Gastroesophageal sphincter (tissue), 3 donors: Measurements from ENCODE around the gene PRKG1.

Source experiments
- EP300 ChIP-seq: sonication (generic); formaldehyde crosslinking; IDR thresholded peaks from one replicate; pipeline ENCODE4 v1.6.1; 2017; ENCODE audit warnings: antibody characterized with exemption, mild to moderate bottlenecking
- POLR2A ChIP-seq, 2 donors: fragments of 450-650 bp; IDR thresholded peaks; one replicate each; pipeline ENCODE4 v1.6.1; 2017; ENCODE audit warnings: antibody characterized with exemption in 2 of 2, mild to moderate bottlenecking in 2 of 2, moderate library complexity in 1 of 2
- POLR2AphosphoS5 ChIP-seq: sonication (generic); formaldehyde crosslinking; IDR thresholded peaks from one replicate; pipeline ENCODE4 v1.6.1; 2017; ENCODE audit warnings: antibody characterized with exemption
- TF ChIP-seq, protein P1 (sequence below), 4 experiments: fragments of 200-600 bp in 2 of 4; fragments of 450-650 bp in 2 of 4; sonication (generic) in 1 of 4; IDR thresholded peaks; one replicate each; pipeline ENCODE4 v1.5.1; 2017 to 2019; ENCODE audit warnings: antibody characterized with exemption in 4 of 4, mild to moderate bottlenecking in 2 of 4, moderate library complexity in 2 of 4

DNA sequence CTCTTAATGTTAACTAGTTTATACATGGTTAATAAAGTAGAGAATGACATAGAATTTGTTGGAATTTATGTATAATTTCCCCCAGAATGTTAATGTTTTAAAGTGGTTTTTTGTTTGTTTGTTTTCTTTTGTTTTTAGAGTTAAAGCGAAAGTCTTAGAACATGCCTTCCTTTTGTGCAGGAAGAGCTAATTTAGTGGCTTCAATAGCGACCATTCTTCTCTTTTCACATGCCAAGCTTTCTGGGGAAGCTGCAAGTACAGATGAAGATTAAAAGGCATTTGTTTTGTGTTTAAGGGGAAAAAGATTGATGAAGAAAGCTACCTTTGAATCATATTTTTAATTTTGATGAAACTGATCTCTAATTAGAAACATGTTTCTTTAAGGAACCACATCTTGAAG, 881.4 kb downstream of the PRKG1 start:
- TF ChIP-seq, protein P1, sequence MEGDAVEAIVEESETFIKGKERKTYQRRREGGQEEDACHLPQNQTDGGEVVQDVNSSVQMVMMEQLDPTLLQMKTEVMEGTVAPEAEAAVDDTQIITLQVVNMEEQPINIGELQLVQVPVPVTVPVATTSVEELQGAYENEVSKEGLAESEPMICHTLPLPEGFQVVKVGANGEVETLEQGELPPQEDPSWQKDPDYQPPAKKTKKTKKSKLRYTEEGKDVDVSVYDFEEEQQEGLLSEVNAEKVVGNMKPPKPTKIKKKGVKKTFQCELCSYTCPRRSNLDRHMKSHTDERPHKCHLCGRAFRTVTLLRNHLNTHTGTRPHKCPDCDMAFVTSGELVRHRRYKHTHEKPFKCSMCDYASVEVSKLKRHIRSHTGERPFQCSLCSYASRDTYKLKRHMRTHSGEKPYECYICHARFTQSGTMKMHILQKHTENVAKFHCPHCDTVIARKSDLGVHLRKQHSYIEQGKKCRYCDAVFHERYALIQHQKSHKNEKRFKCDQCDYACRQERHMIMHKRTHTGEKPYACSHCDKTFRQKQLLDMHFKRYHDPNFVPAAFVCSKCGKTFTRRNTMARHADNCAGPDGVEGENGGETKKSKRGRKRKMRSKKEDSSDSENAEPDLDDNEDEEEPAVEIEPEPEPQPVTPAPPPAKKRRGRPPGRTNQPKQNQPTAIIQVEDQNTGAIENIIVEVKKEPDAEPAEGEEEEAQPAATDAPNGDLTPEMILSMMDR (IDR thresholded peaks at IDR 0.05) = no peak
- TF ChIP-seq POLR2AphosphoS5 (no peak), POLR2A (IDR thresholded peaks at IDR 0.05) (no peak), EP300 (no peak)
